HUES6 (cell line): ENCODE data around the gene TMEM115.
A peak's percentile ranks its signal among the peaks of the same experiment; 100 is the strongest.

ENCODE experiments used
- H3K27ac ChIP-seq: 2 replicates; pipeline ENCODE4 v1.7.0; 2013; ENCODE audit warnings: low read depth, mild to moderate bottlenecking, low read length, inconsistent platforms
- H3K27me3 ChIP-seq: 2 replicates; pipeline ENCODE4 v1.6.1; 2013; ENCODE audit warnings: low read length; ENCODE audit not compliant: control insufficient read depth, insufficient read depth
- H3K36me3 ChIP-seq: 2 replicates; pipeline ENCODE4 v1.6.1; 2013; ENCODE audit warnings: low read length; ENCODE audit not compliant: control insufficient read depth, insufficient read depth
- H3K4me1 ChIP-seq: 2 replicates; pipeline ENCODE4 v1.6.1; 2013; ENCODE audit warnings: low read length; ENCODE audit not compliant: control insufficient read depth, insufficient read depth
- H3K4me3 ChIP-seq: 2 replicates; pipeline ENCODE4 v1.5.1; 2013; ENCODE audit warnings: low read depth, low read length
- H3K9ac ChIP-seq: one replicate; pipeline ENCODE4 v1.6.1; 2013; ENCODE audit warnings: mild to moderate bottlenecking, low read length
- H3K9me3 ChIP-seq: 2 replicates; pipeline ENCODE4 v1.6.1; 2013; ENCODE audit warnings: low read depth, low read length; ENCODE audit not compliant: control insufficient read depth, insufficient read depth

TMEM115 gene

GRCh38 chr3:50322115-50322385 is 37.3 kb downstream of the TMEM115 start:
- Histone ChIP-seq H3K27ac (peak overlapping the region; percentile 100), H3K36me3 (peaks cover 41% of the 10 kb centered on the region), H3K4me1 (peaks cover 32% of the 10 kb centered on the region)

GRCh38 chr3:50321336-50322114 is 37.8 kb downstream of the TMEM115 start:
- Histone ChIP-seq H3K4me1 (peaks cover 37% of the 10 kb centered on the region), H3K9ac (peak overlapping the region; percentile 100), H3K27ac (peak overlapping the region; percentile 100), H3K36me3 (peaks cover 45% of the 10 kb centered on the region), H3K9me3 (no peaks in the 10 kb centered on the region), H3K4me3 (peak overlapping the region; percentile 76), H3K27me3 (no peaks in the 10 kb centered on the region)

More at GRCh38 chr3:50322115-50322385, 37.3 kb downstream of the TMEM115 start:
- Histone ChIP-seq H3K27me3 (no peaks in the 10 kb centered on the region), H3K9me3 (no peaks in the 10 kb centered on the region), H3K4me3 (peak overlapping the region; percentile 76), H3K9ac (peak overlapping the region; percentile 100)

- Histone ChIP-seq H3K36me3 (peaks cover 45% of the 10 kb centered on the region), H3K9ac (peak overlapping the region; percentile 100), H3K9me3 (no peaks in the 10 kb centered on the region), H3K27ac (peak overlapping the region; percentile 100), H3K4me1 (peaks cover 38% of the 10 kb centered on the region), H3K27me3 (no peaks in the 10 kb centered on the region), H3K4me3 (peak overlapping the region; percentile 76)
These were observed 38.4 kb downstream of the TMEM115 start for GRCh38 chr3:50320853-50321335.

DNA sequence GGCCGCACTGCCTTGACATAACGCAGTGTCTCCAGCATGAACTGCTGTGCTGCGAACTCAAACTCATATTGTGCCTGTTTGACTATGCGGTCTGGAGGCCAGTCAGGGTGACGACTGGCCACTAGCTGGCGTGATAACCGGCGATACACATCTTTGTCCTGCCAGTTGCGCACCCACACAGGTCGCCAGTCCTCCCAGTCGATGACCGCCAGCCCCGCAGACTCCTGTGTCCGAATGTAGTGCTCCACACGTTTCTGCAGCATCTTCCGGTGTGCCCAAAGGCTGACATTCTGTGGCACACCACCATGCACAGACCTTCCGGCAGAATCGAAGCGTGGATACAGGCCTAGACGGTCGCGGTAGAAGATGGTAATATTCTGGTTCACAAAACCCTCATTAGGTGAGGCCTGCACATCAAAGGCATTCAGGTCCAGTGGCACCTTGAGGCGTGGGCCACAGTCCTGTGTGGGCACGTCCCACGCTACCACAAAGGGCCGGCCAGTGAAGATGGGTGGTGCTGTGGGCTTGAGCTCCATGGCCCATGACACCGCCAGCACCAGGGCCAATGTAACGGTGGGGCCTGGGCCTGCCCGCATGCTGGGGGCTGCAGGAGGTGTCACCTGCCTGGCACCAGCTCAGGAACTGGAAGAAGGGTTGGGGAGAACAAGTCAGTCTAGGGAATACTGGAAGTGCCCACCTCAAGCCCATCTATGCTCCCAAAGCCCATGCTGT is 39.3 kb downstream of the TMEM115 start:
- Histone ChIP-seq H3K4me1 (peaks cover 38% of the 10 kb centered on the region), H3K4me3 (peak overlapping the region; percentile 76), H3K27ac (no peak overlapping the region), H3K9ac (peak overlapping the region; percentile 100), H3K9me3 (no peaks in the 10 kb centered on the region), H3K36me3 (peaks cover 45% of the 10 kb centered on the region), H3K27me3 (no peaks in the 10 kb centered on the region)

DNA sequence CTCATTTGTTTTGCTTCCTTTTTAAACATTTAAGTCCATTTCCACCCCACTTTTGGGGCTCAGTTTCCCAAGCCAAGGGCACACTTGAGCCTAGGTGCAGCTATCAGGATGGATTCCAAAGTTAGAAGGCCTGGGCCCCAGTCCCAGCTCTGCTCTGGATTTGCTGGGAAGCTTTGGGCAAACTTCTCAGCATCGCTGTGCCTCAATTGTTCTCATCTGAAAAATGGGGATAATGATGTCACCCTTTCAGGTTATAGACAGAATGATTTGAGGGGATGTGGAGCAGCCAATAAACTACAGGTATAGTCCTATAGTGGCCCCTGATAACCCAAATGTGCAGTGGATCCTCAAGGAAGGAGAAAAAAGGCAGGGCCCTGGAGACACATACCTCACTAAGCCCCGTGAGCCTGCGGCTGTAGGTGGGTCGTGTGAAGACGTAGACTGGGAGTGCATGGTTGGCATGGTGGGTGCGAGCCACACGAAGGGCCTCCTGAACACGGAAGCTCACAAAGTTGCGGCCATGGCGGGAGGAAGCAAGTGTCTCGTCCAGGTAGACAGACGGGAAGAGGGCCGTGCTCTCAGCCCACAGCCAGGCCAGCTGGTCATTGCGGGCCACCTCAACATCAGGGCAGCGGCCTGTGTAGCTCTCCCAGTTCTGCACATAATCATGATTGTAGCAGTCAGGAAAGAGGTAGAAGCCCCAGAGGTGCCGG is 40.0 kb downstream of the TMEM115 start:
- peaks cover 36% of the 10 kb centered on the region for H3K4me1 ChIP-seq
- no peak overlapping the region for H3K9ac ChIP-seq
- H3K36me3 ChIP-seq, result peaks cover 46% of the 10 kb centered on the region
- no peaks in the 10 kb centered on the region for H3K27me3 ChIP-seq
- no peaks in the 10 kb centered on the region for H3K9me3 ChIP-seq
- H3K27ac ChIP-seq, result no peak overlapping the region
- H3K4me3 ChIP-seq, result peak overlapping the region; percentile 76; the same call in 1 of the 2 replicates

DNA sequence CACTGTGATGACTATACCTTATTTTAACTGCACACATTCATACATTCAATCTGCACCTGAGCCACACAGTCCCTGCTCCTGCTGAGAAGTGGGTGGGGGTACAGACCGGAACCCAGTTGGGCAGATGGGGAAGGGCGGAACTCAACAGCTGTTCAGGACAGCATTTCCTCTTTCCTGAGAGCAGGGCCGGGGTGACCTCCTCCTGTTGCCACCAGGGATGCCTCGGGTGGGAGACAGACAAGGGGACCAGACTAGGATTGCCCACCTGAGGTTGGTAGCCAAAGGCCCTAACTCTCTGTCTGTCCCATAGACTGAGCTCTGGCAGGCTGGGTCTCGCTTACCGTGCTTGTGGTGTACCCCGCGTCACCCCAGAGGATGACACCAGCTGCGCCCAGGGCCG is 40.7 kb downstream of the TMEM115 start:
- peaks cover 33% of the 10 kb centered on the region for H3K4me1 ChIP-seq
- H3K9me3 ChIP-seq, result no peaks in the 10 kb centered on the region
- H3K27ac ChIP-seq, result no peak overlapping the region
- H3K36me3 ChIP-seq, result peaks cover 46% of the 10 kb centered on the region
- no peak overlapping the region for H3K9ac ChIP-seq
- H3K4me3 ChIP-seq, result no peak overlapping the region
- H3K27me3 ChIP-seq, result no peaks in the 10 kb centered on the region

DNA sequence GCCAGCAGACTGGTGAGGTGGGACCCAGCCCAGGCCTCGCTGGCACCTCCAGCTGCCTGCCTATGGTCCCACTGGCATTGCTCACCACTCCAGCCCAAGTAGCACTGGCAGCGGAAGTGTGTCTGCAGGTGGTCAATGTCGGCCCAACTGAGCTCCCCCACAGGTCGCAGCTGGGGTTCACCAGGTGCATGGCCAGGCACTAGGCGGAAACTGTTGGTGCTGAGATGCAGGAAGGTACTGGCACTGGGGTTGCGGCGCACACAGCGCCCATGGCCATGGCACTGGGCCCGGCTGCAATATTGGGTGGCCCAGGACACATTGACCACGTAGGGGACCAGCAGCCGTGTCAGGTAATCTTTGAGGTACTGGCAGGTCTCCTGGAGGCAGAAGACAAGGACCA is 41.2 kb downstream of the TMEM115 start:
- Histone ChIP-seq H3K27ac (no peak overlapping the region), H3K27me3 (no peaks in the 10 kb centered on the region), H3K4me1 (peaks cover 30% of the 10 kb centered on the region), H3K9ac (no peak overlapping the region), H3K36me3 (peaks cover 46% of the 10 kb centered on the region), H3K4me3 (no peak overlapping the region), H3K9me3 (no peaks in the 10 kb centered on the region)

DNA sequence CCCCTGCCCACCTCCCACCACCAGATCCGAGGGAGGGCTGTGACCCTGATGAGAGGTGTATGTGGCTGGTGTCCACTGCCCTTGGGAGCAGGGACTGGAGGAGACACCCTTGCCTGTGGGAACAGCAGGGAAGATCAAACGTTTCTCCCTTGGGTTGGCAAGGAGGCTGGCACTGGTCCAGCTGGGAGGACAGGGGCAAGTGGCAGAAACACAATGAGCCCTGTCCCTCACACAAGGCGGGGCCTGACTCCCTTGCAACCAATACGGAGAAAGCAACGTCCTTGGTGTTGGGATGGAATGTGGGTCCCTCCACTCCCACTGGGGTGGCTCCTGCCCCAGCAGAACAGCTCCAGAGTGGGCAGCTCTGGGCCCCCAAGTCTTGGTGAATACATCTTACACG is 42.0 kb downstream of the TMEM115 start:
- H3K36me3 ChIP-seq, result peaks cover 46% of the 10 kb centered on the region
- 0 out of 2 replicates have a peak overlapping the region, but pooled peaks have one; percentile 9 for H3K4me3 ChIP-seq
- H3K9ac ChIP-seq, result no peak overlapping the region
- no peaks in the 10 kb centered on the region for H3K27me3 ChIP-seq
- H3K4me1 ChIP-seq, result peaks cover 22% of the 10 kb centered on the region
- no peak overlapping the region for H3K27ac ChIP-seq
- H3K9me3 ChIP-seq, result no peaks in the 10 kb centered on the region

GRCh38 chr3:50316657-50317242 is 42.6 kb downstream of the TMEM115 start:
- Histone ChIP-seq H3K4me3 (0 out of 2 replicates have a peak overlapping the region, but pooled peaks have one; percentile 9), H3K27me3 (no peaks in the 10 kb centered on the region), H3K36me3 (peaks cover 46% of the 10 kb centered on the region), H3K9ac (no peak overlapping the region), H3K9me3 (no peaks in the 10 kb centered on the region), H3K4me1 (peaks cover 22% of the 10 kb centered on the region), H3K27ac (no peak overlapping the region)

DNA sequence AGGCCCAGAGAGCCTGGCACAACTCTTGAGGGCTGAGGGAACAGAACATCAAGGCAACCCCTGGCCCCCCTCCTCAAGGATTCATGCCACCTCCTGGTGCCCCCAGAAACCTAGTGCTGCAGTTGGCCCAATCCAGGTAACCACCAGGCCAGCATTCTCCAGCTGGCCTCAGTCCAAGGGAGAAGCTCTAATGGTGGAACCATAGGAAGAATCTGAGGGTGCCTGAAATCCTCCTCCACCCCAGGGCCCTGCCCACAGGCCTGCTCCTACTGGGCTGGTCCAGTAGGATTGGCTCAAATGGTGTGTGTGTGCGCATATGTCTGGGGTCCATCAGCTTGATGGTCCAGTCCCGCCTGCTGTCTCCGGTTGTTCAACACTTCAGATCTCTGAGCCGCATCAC is 44.5 kb downstream of the TMEM115 start:
- H3K9ac ChIP-seq, result no peak overlapping the region
- no peak overlapping the region for H3K27ac ChIP-seq
- peaks cover 42% of the 10 kb centered on the region for H3K36me3 ChIP-seq
- peaks cover 13% of the 10 kb centered on the region; the same call in 1 of the 2 replicates for H3K4me1 ChIP-seq
- H3K27me3 ChIP-seq, result no peaks in the 10 kb centered on the region
- no peak overlapping the region for H3K4me3 ChIP-seq
- peaks cover 2% of the 10 kb centered on the region; the same call in 1 of the 2 replicates for H3K9me3 ChIP-seq
